OCI-M2 (cell line): ENCODE data around the gene INF2.
"Not testable (repeated sequence)": the region's sequence is repeated elsewhere in the genome, so short reads cannot be mapped to it uniquely, and the experiment has no call there.

Source experiments
- DNase-seq: peaks from one replicate; lab custom pipeline; 2025; ENCODE audit not compliant: unreplicated experiment; lab: John Stamatoyannopoulos, UW

INF2 gene

DNA sequence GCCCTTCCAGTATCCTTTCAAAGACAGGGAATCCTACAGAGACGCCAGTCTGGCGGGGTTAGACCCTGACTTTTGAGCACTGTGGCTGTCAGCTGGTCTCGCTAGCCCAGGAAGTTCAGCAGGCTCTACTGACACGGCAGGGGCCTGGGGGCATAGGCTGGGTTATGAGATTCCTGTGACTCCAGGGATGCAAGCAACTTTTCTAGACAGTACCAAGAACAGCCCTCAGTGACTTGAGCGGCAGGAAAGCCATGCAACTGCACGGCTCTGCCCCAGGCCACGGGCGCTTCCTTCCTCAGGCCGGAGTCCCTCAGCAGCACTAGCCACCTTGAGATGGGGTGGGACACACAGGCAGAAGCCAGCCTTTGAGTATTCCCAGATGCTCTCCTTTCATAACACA is 58.5 kb downstream of the INF2 start:
- DNase-seq: no peak

DNA sequence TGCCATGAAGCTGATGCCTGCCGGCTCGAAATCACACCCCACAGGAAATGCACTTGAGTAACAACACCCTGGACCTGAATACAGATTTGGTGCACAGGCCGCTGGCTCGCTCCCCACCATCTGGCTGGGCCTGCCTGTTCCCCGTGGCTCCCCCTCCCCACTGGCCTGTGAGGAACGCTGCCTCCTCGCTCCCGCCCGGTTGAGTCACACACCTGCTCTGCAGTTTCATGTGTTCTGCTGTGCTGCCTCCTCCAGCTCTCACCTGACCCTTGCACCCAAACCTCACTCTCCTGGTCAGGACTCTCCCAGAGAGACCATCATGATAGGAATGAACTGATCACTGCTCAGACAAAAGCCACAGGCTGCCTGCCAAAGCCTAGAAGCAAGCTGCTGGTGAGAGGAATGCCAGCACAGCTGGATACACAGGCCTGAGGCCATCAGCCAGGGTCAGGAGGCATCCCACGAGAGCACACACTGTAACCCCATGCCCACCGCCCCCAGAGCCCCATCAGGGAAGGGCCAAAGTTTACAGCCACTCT is 59.8 kb downstream of the INF2 start:
- no peak for DNase-seq

GRCh38 chr14:104750056-104750752 is 60.8 kb downstream of the INF2 start:
- no peak for DNase-seq

DNA sequence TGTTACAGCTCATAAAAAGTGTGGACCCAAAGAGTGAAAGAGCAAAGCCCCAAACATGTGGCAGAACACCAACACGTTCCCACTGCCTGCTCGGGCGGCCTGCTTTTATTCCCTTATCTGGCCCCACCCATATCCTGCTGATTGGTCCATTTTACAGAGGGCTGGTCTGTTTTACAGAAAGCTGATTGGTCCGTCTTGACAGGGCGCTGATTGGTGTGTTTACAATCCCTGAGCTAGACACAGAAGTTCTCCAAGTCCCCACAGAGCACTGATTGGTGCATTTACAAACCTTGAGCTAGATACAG is 61.3 kb downstream of the INF2 start:
- not testable (repeated sequence) for DNase-seq

GRCh38 chr14:104751539-104752422 is 62.4 kb downstream of the INF2 start:
- DNase-seq: no peak

- DNase-seq: peak; percentile 98
Observed at GRCh38 chr14:104752423-104752734, 63.0 kb downstream of the INF2 start.

DNA sequence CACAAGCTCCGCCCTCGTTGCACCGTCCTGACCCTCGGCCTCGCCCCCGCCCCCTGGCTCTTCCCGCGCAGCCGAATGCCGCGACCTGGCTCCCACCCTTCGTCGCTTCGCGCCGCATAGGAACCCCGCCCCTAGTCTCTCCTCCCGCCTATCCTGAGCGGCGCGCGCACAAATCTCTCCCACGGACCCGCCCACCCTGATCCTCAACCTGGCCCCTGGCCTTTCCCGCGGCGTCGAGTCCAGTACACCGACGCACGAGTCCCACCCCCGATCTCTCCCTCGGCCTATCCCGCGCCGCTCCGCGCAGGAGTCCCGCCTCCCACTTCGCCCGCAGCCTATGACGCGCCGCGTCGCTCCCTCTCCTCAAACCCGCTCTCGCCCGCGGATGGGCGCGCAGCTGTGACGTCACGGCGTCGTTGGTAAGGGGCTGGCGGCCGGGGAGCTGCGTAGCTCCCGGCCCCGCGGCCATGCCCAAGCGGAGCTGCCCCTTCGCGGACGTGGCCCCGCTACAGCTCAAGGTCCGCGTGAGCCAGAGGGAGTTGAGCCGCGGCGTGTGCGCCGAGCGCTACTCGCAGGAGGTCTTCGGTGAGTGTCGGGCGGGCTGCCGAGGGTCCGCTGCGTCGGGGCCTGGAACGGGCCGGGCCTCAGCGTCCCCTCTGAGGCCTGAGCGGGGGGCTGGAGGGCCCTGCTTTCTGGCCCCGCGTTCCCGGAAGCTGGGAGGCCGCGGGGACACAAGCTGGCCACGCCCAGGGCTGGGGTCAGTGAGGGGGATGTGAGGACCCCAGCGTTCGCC is 63.5 kb downstream of the INF2 start, which contains the start of gene SIVA1:
SIVA1 (plus strand) TSS at position 413 of the 793 bp plus-strand sequence; CDS start at position 468, 55 bp downstream.
- DNase-seq: peak; percentile 98

DNA sequence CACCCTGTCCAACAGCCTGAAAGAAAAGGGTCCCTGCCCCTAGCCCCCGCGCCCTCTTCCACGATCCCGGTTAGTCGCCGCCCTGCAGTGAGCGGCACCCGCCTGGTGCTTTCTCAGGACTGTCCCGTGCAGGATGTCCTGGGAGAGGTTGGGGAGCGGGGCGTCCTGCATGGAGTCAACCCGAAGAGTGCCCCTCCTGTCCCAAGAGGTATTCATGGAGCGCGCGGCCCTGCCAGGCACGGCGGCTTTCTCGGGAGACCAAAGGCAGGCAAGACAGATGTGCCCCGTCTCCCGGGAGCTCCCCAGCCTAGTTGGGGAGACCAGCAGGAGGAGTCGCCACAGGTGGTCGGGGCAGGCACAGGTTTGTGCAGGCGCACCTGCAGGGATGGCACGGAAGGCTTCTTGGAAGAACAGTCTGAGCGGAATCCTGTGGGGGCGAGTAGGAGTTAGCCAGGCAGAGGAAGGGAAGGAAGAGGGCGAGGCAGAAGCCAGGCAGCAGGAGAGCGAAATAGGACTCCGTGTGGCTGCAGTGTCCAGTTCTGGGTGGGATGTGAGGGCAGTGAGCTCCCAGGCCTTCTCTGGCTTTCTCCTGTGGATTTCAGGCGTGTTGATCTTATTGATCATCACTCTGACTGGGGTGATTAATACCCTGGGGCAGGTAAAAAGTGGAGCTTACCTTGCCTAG is 64.3 kb downstream of the INF2 start:
- no peak for DNase-seq

- DNase-seq: no peak
Observed at GRCh38 chr14:104754213-104754851, 64.9 kb downstream of the INF2 start.

DNA sequence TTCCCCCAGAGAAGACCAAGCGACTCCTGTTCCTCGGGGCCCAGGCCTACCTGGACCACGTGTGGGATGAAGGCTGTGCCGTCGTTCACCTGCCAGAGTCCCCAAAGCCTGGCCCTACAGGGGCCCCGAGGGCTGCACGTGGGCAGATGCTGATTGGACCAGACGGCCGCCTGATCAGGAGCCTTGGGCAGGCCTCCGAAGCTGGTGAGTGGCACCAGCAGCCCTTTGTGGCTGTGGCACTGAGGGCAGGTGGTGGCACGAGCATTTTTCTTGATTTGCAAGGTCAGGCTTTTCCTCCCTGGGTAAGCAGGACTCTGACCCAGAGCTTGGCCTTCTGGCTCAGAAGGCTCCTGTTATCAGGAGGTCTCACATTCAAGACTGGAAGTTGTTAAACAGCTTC is 66.2 kb downstream of the INF2 start:
- DNase-seq: no peak

DNA sequence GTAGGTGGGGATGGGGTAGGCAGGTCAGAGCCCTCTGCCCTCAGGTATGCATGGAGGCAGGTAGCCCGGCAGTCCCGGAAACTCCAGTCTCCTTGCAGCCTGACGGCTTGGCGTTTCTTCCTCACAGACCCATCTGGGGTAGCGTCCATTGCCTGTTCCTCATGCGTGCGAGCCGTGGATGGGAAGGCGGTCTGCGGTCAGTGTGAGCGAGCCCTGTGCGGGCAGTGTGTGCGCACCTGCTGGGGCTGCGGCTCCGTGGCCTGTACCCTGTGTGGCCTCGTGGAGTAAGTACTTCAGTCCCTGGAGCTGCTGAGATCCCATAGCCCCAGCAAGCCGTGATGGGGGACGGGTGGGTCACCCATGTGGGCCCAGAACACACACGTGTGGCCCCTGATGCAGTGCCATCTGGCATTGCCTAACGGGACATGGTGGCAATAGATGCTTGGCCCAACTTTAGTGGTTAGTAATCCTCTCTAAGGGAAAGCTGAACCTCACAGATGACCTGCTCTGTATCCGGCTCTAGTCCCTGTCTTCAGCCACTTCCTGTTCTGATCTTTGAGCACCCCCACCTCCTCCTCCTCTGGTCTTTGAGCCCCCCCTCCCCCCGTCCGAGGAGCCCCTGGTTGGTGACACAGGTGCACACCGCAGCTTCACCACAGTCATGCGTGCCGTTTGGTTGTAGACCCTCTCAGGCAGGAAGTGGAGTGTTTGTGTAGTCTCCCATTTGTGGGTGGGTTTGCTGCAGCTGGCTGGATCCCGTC is 67.2 kb downstream of the INF2 start:
- no peak for DNase-seq

DNA sequence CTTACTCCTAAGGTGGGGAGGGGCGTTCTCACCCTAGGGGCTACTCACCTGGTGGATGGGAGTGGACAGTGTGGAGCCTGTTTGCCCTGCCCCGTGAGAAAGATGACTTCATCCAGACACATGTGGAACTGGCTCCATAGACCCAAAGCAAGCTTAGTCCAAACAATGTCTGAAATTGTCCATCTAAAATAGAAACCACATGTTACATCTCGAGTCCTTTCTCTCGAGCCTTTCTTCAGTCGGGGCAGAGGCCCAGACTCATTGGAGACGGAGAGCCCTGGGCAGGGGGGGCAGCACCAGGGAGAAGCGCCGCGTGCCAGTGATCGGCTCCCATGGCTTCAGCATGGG is 67.8 kb downstream of the INF2 start:
- no peak for DNase-seq

GRCh38 chr14:104757681-104758392 is 68.4 kb downstream of the INF2 start:
- DNase-seq: no peak

- DNase-seq: no peak
Observed at GRCh38 chr14:104758981-104759969, 69.9 kb downstream of the INF2 start.

GRCh38 chr14:104765517-104765916 is 76.1 kb downstream of the INF2 start:
- DNase-seq: no peak

GRCh38 chr14:104766256-104766862 is 76.9 kb downstream of the INF2 start:
- DNase-seq: no peak

DNA sequence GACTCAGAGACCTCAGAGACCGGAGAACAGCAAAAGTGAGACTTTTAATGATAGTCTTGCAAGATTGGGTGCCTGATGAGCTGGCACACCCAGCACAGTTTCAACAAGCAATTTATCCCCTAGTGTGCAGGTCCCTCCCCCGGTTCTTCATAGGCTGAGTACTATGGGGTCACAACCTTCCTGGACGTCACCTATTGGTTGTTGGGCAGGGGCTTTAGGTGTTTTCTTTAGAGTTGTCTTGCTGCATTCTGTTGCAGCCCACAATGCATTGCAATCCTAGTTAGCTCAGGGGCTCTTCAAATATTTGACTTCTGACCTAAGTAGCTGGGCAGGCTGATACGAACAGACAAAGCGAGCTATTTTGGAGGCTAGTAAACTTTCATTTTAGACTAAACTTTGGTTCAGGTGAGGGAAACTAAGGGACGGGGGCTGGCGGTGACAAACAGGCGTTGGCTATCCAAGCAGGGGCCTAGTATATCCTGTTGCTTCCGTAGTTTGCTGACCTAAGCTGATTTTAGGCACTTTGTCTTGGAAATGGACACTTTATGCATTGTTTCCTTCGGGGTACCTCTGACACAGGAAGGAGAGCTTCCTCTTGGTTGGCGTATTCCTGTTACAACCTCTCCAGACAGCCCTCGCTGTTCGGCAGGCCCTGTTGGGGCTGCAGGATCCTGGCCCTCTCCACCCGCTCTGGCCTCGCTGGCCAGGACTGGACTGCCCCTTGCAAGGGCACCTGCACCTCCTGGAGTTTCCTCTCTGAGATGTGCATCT is 77.6 kb downstream of the INF2 start:
- DNase-seq: no peak
